Diencephalon (tissue), 1 donor: Measurements from ENCODE around the gene EPHA3. TPM values are rescaled to one million over a fixed set of nuclear protein-coding genes. Genes with fewer than 3 reads are reported as not detected.

Experiments used
- total RNA-seq: library from RNA; depleted of rRNA; stranded (reverse); fragments of >200 nt; gene quantifications from one replicate; pipeline ENCODE4 v1.2.3, GENCODE V29; 2014

EPHA3 gene
- 55.6 TPM for total RNA-seq

GRCh38 chr3:89107461-89108290, at the start of gene EPHA3:
Gene EPHA3, plus strand, starts transcription at chr3:89107621. Its CDS starts 128 bp downstream, at chr3:89107749.

